ENCODE measurements around the gene SLC12A8.

The SLC12A8 gene

GRCh38 chr3:125118600-125118999 lies 93.9 kb downstream of the SLC12A8 start:
- H3K9me3 ChIP-seq (ENCODE audit: control insufficient read depth, low read length), result no peaks in the 10 kb centered on the region
- no peaks in the 10 kb centered on the region for H3K27me3 ChIP-seq (ENCODE audit: control insufficient read depth, insufficient read depth, low read length)
- TF ChIP-seq CTCF (IDR thresholded peaks at IDR 0.05), result no peak
- H2AFZ ChIP-seq, result no peak overlapping the region
- H3K4me3 ChIP-seq (ENCODE audit: low read depth, low read length), result no peak overlapping the region
- no peaks in the 10 kb centered on the region for H3K36me3 ChIP-seq (ENCODE audit: control insufficient read depth, insufficient read depth, low read length)
- no peak overlapping the region for H3K4me2 ChIP-seq (ENCODE audit: low read length)
- H3K79me2 ChIP-seq, result no peaks in the 10 kb centered on the region
- no peak overlapping the region for H3K9ac ChIP-seq
- no peak overlapping the region for H3K27ac ChIP-seq
- peaks cover 24% of the 10 kb centered on the region for H3K4me1 ChIP-seq

- H3K9me3 ChIP-seq (ENCODE audit: control insufficient read depth, low read length), result no peaks in the 10 kb centered on the region
- H3K27ac ChIP-seq, result no peak overlapping the region
- H3K4me2 ChIP-seq (ENCODE audit: low read length), result no peak overlapping the region
- no peak overlapping the region for H3K9ac ChIP-seq
- H3K79me2 ChIP-seq, result no peaks in the 10 kb centered on the region
- TF ChIP-seq CTCF (IDR thresholded peaks at IDR 0.05), result no peak
- H3K4me1 ChIP-seq, result peaks cover 24% of the 10 kb centered on the region
- H3K36me3 ChIP-seq (ENCODE audit: control insufficient read depth, insufficient read depth, low read length), result no peaks in the 10 kb centered on the region
- H3K4me3 ChIP-seq (ENCODE audit: low read depth, low read length), result no peak overlapping the region
- no peak overlapping the region for H2AFZ ChIP-seq
- no peaks in the 10 kb centered on the region for H3K27me3 ChIP-seq (ENCODE audit: control insufficient read depth, insufficient read depth, low read length)
Observed at GRCh38 chr3:125117631-125118191, 94.8 kb downstream of the SLC12A8 start.

- H3K4me2 ChIP-seq (ENCODE audit: low read length), result no peak overlapping the region
- H3K36me3 ChIP-seq (ENCODE audit: control insufficient read depth, insufficient read depth, low read length), result no peaks in the 10 kb centered on the region
- peak overlapping the region; percentile 26 for H3K27ac ChIP-seq
- H3K4me3 ChIP-seq (ENCODE audit: low read depth, low read length), result no peak overlapping the region
- H2AFZ ChIP-seq, result peak overlapping the region; percentile 67
- no peak overlapping the region for H3K9ac ChIP-seq
- H3K27me3 ChIP-seq (ENCODE audit: control insufficient read depth, insufficient read depth, low read length), result no peaks in the 10 kb centered on the region
- H3K4me1 ChIP-seq, result peaks cover 24% of the 10 kb centered on the region
- no peak for TF ChIP-seq CTCF (IDR thresholded peaks at IDR 0.05)
- no peaks in the 10 kb centered on the region for H3K9me3 ChIP-seq (ENCODE audit: control insufficient read depth, low read length)
- H3K79me2 ChIP-seq, result no peaks in the 10 kb centered on the region
Observed at GRCh38 chr3:125116311-125117080, 96.1 kb downstream of the SLC12A8 start.

GRCh38 chr3:125115640-125116039 lies 96.9 kb downstream of the SLC12A8 start:
- Histone ChIP-seq H3K27me3 (ENCODE audit: control insufficient read depth, insufficient read depth, low read length) (no peaks in the 10 kb centered on the region), H3K9ac (no peak overlapping the region), H2AFZ (no peak overlapping the region), H3K27ac (no peak overlapping the region), H3K4me1 (peaks cover 24% of the 10 kb centered on the region), H3K4me3 (ENCODE audit: low read depth, low read length) (no peak overlapping the region), H3K4me2 (ENCODE audit: low read length) (no peak overlapping the region), H3K36me3 (ENCODE audit: control insufficient read depth, insufficient read depth, low read length) (no peaks in the 10 kb centered on the region), H3K9me3 (ENCODE audit: control insufficient read depth, low read length) (no peaks in the 10 kb centered on the region), H3K79me2 (no peaks in the 10 kb centered on the region)
- TF ChIP-seq CTCF (IDR thresholded peaks at IDR 0.05), result no peak

GRCh38 chr3:125112981-125113380 lies 99.6 kb downstream of the SLC12A8 start:
- Histone ChIP-seq H3K27me3 (ENCODE audit: control insufficient read depth, insufficient read depth, low read length) (no peaks in the 10 kb centered on the region), H3K27ac (no peak overlapping the region), H3K79me2 (no peaks in the 10 kb centered on the region), H3K9me3 (ENCODE audit: control insufficient read depth, low read length) (no peaks in the 10 kb centered on the region), H2AFZ (no peak overlapping the region), H3K4me2 (ENCODE audit: low read length) (no peak overlapping the region), H3K36me3 (ENCODE audit: control insufficient read depth, insufficient read depth, low read length) (no peaks in the 10 kb centered on the region), H3K4me3 (ENCODE audit: low read depth, low read length) (no peak overlapping the region), H3K4me1 (peaks cover 15% of the 10 kb centered on the region), H3K9ac (no peak overlapping the region)
- no peak for TF ChIP-seq CTCF (IDR thresholded peaks at IDR 0.05)

All from parathyroid adenoma (tissue), 2 donors.